Omental fat pad (tissue), 4 donors: Measurements from ENCODE around the gene IGF2. TPM values are rescaled to one million over a fixed set of nuclear protein-coding genes. Genes with fewer than 3 reads are reported as not detected.
"Not testable (repeated sequence)": the region's sequence is repeated elsewhere in the genome, so short reads cannot be mapped to it uniquely, and the experiment has no call there.

ENCODE experiments used
- ATAC-seq: fragments of 150-250 bp; one replicate; pipeline ENCODE4 v1.9.1; 2016; ENCODE audit warnings: mild to moderate bottlenecking, moderate library complexity; ENCODE audit not compliant: low FRiP score
- DNase-seq: peaks from one replicate; pipeline ENCODE4 v3.0.0-alpha.2; 2019; ENCODE audit warnings: low spot score
- total RNA-seq, 4 donors: library from RNA; depleted of rRNA; stranded (reverse); fragments of >200 nt; gene quantifications; one replicate each; pipeline ENCODE4 v1.1.0, GENCODE V29; 2016
- TF ChIP-seq, protein P1 (sequence below), 3 donors: fragments of 450-650 bp; IDR thresholded peaks; one replicate each; pipeline ENCODE4 v1.5.1; 2016 to 2017; ENCODE audit warnings: antibody characterized with exemption in 3 of 3, mild to moderate bottlenecking in 3 of 3, moderate library complexity in 2 of 3

The IGF2 gene
- total RNA-seq, 4 donors from 2014 or later = 44.6 to 69.4 (median 52.3) TPM

- TF ChIP-seq, protein P1, sequence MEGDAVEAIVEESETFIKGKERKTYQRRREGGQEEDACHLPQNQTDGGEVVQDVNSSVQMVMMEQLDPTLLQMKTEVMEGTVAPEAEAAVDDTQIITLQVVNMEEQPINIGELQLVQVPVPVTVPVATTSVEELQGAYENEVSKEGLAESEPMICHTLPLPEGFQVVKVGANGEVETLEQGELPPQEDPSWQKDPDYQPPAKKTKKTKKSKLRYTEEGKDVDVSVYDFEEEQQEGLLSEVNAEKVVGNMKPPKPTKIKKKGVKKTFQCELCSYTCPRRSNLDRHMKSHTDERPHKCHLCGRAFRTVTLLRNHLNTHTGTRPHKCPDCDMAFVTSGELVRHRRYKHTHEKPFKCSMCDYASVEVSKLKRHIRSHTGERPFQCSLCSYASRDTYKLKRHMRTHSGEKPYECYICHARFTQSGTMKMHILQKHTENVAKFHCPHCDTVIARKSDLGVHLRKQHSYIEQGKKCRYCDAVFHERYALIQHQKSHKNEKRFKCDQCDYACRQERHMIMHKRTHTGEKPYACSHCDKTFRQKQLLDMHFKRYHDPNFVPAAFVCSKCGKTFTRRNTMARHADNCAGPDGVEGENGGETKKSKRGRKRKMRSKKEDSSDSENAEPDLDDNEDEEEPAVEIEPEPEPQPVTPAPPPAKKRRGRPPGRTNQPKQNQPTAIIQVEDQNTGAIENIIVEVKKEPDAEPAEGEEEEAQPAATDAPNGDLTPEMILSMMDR (IDR thresholded peaks at IDR 0.05) = no peak
- ATAC-seq (no peak), DNase-seq (no peak)
Measured at GRCh38 chr11:2182075-2182474, 42.9 kb upstream of the IGF2 start.

- TF ChIP-seq, protein P1 (IDR thresholded peaks at IDR 0.05) = no peak
- ATAC-seq (no peak), DNase-seq (no peak)
Measured at GRCh38 chr11:2180789-2181370, 41.7 kb upstream of the IGF2 start.

DNA sequence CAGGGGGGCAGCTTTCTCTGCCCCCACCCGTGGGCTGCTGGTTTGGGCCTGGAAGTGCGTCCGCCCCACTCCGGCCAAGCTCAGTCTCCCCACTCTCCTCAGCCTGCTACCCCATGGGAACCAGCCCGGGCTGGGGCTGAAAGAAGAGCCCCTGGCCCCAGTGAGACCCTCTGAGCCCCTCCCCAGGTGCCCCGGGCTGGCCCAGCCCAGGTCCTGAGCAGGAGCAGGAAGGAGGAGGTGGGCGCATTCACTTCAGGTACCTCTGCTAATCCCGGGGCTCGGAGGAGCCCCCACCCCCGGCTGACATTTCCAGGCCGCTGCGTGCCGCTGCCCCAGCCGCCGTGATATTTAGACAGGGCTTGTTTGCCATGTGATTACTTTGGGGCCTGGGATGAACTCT is 41.2 kb upstream of the IGF2 start:
- no peak for ATAC-seq
- TF ChIP-seq, protein P1 (IDR thresholded peaks at IDR 0.05) = no peak
- DNase-seq = no peak

DNA sequence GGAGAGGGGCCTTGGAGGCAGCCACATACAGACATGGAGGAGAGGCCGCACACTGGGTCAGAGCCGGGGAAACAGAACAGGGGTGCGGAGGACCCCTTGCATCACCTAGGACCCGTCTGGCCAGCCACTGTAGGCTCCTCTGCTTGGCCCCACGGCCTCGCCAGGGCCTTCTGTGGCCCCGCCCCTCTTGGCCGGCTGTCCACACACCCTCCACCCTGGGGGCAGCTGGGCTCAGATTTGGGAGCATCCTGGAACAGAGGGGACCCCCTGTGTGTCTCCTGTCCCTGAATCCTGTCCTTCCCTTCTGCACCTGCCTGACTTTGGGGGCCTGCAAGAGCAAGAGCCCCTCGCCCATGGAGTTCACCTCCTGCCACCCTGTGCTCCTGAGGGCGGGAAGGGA is 40.3 kb upstream of the IGF2 start:
- DNase-seq = no peak
- no peak for ATAC-seq
- TF ChIP-seq, protein P1 (IDR thresholded peaks at IDR 0.05) = no peak

DNA sequence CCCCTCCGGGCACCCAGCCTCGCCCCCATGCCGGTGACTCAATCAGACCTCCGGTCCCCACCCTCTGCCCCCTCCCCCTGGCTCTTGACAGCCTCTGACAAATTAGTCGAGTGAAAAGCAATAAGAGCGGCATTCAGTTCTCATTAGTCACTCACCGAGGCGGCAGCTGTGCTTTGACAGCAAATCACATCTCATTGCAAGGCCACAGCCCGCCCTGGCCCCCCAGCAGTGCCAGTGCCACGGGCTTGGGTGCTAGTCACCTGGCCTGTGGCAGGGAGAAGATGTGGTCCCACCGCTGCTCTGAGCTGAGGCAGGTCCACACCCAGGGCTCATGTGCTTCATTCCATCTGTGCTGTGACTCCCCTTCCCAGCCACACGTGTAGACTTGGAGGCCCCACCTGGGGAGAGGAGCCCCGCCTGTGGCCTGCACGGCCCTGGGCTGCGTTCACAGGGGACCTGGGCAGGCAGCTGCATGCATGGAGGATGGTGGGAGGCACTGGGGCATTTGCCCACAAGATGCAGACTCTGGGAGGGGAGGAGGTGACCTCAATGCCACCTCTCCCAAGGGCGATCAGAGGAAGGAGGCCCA is 39.8 kb upstream of the IGF2 start:
- no peak for ATAC-seq
- TF ChIP-seq, protein P1 (IDR thresholded peaks at IDR 0.05) = no peak
- DNase-seq = no peak

GRCh38 chr11:2178055-2178773 is 39.0 kb upstream of the IGF2 start:
- ATAC-seq = not testable (repeated sequence)

GRCh38 chr11:2177076-2177475 is 37.9 kb upstream of the IGF2 start:
- DNase-seq = no peak
- no peak for ATAC-seq
- TF ChIP-seq, protein P1 (IDR thresholded peaks at IDR 0.05) = no peak

More at GRCh38 chr11:2178055-2178773, 39.0 kb upstream of the IGF2 start:
- DNase-seq = not testable (repeated sequence)
